ENCODE results near the gene DRAXIN. TPM values are rescaled to one million over a fixed set of nuclear protein-coding genes. Genes with fewer than 3 reads are reported as not detected.

Gene DRAXIN
- total RNA-seq, 1 donor from 2014 or later, result 0.09 TPM

GRCh38 chr1:11765661-11766428, 74.3 kb downstream of the DRAXIN start:
- no peak overlapping the region for H3K27ac ChIP-seq
- no peaks in the 10 kb centered on the region for H3K9me3 ChIP-seq
- H3K27me3 ChIP-seq, result peaks cover 13% of the 10 kb centered on the region
- no peaks in the 10 kb centered on the region for H3K36me3 ChIP-seq
- ATAC-seq, result no peak
- no peak overlapping the region for H3K4me3 ChIP-seq
- TF ChIP-seq CTCF (IDR thresholded peaks at IDR 0.05), result no peak
- DNase-seq, result no peak
- no peaks in the 10 kb centered on the region for H3K4me1 ChIP-seq
- intact Hi-C loops (cut with DNase I), result no loop called here

GRCh38 chr1:11766429-11766776, 74.9 kb downstream of the DRAXIN start:
- ATAC-seq, result no peak
- DNase-seq, result no peak
- no peaks in the 10 kb centered on the region for H3K4me1 ChIP-seq
- no peak overlapping the region for H3K27ac ChIP-seq
- TF ChIP-seq CTCF (IDR thresholded peaks at IDR 0.05), result no peak
- H3K27me3 ChIP-seq, result peaks cover 13% of the 10 kb centered on the region
- H3K9me3 ChIP-seq, result no peaks in the 10 kb centered on the region
- intact Hi-C loops (cut with DNase I), result no loop called here
- H3K36me3 ChIP-seq, result no peaks in the 10 kb centered on the region
- H3K4me3 ChIP-seq, result no peak overlapping the region

- Histone ChIP-seq H3K4me3 (no peak overlapping the region), H3K4me1 (no peaks in the 10 kb centered on the region), H3K27me3 (no peaks in the 10 kb centered on the region), H3K36me3 (no peaks in the 10 kb centered on the region), H3K27ac (no peak overlapping the region), H3K9me3 (no peaks in the 10 kb centered on the region)
- ATAC-seq (no peak), DNase-seq (no peak)
- intact Hi-C loops (cut with DNase I), result no loop called here
- no peak for TF ChIP-seq CTCF (IDR thresholded peaks at IDR 0.05)
Measured at GRCh38 chr1:11767922-11768704, 76.6 kb downstream of the DRAXIN start.

GRCh38 chr1:11768821-11769220, 77.3 kb downstream of the DRAXIN start:
- TF ChIP-seq CTCF (IDR thresholded peaks at IDR 0.05), result no peak
- Histone ChIP-seq H3K4me1 (no peaks in the 10 kb centered on the region), H3K4me3 (no peak overlapping the region), H3K36me3 (no peaks in the 10 kb centered on the region), H3K27me3 (no peaks in the 10 kb centered on the region), H3K9me3 (no peaks in the 10 kb centered on the region), H3K27ac (no peak overlapping the region)
- DNase-seq (no peak), ATAC-seq (no peak)
- intact Hi-C loops (cut with DNase I), result no loop called here

- no peak for DNase-seq
- TF ChIP-seq CTCF (IDR thresholded peaks at IDR 0.05), result no peak
- H3K9me3 ChIP-seq, result no peaks in the 10 kb centered on the region
- intact Hi-C loops (cut with DNase I), result no loop called here
- H3K36me3 ChIP-seq, result no peaks in the 10 kb centered on the region
- ATAC-seq, result no peak
- no peak overlapping the region for H3K4me3 ChIP-seq
- no peaks in the 10 kb centered on the region for H3K4me1 ChIP-seq
- no peak overlapping the region for H3K27ac ChIP-seq
- H3K27me3 ChIP-seq, result no peaks in the 10 kb centered on the region
Measured at GRCh38 chr1:11769274-11769673, 77.8 kb downstream of the DRAXIN start.
